Stimulated activated naive CD8-positive, alpha-beta T cell treated with anti-CD3 and anti-CD28 coated beads, Interleukin-15, Interleukin-2, amounts not matched to agents 100 U/mL and 50 U/mL, for 24 hours (primary cell): ENCODE data around the gene ARHGAP9.
A peak's percentile ranks its signal among the peaks of the same experiment; 100 is the strongest.
"Not testable (repeated sequence)": the region's sequence is repeated elsewhere in the genome, so short reads cannot be mapped to it uniquely, and the experiment has no call there.

ENCODE experiments used
- ATAC-seq: fragments of 150-1000 bp; cut with Tn5 transposase; one replicate; pipeline ENCODE4 v1.10.0; 2021
- DNase-seq: peaks from one replicate; pipeline ENCODE4 v3.0.0; 2021

ARHGAP9 gene

GRCh38 chr12:57434517-57435223, 45.0 kb downstream of the ARHGAP9 start, which contains the start of gene INHBC:
Gene INHBC, plus strand, starts transcription at chr12:57434784. Its CDS starts 103 bp downstream, at chr12:57434887.
- DNase-seq (no peak), ATAC-seq (no peak)

- no peak for DNase-seq
- no peak for ATAC-seq
Measured at GRCh38 chr12:57433370-57433769, 46.3 kb downstream of the ARHGAP9 start.

- ATAC-seq (no peak), DNase-seq (no peak)
Measured at GRCh38 chr12:57431654-57432188, 47.9 kb downstream of the ARHGAP9 start.

- ATAC-seq: peak; percentile 96
- peak; percentile 97 for DNase-seq
Measured at GRCh38 chr12:57430931-57431566, 48.6 kb downstream of the ARHGAP9 start, which contains the start of gene R3HDM2. Gene R3HDM2, minus strand, starts transcription at chr12:57431043. Its CDS starts 120,615 bp downstream, at chr12:57310428.

GRCh38 chr12:57430112-57430930, 49.3 kb downstream of the ARHGAP9 start:
- DNase-seq: no peak
- peak; percentile 70 for ATAC-seq

- DNase-seq (no peak), ATAC-seq (no peak)
Measured at GRCh38 chr12:57429473-57430111, 50.1 kb downstream of the ARHGAP9 start.

- no peak for ATAC-seq
- no peak for DNase-seq
Measured at GRCh38 chr12:57428965-57429364, 50.7 kb downstream of the ARHGAP9 start.

GRCh38 chr12:57426948-57427347, 52.7 kb downstream of the ARHGAP9 start:
- not testable (repeated sequence) for DNase-seq, ATAC-seq
